Retinal pigment epithelial cell (primary cell): ENCODE data around the gene NEURL1.

Experiments used
- DNase-seq: peaks from one replicate; pipeline ENCODE4 v3.0.0-alpha.2; 2010; ENCODE audit warnings: low read depth
- H3K4me3 ChIP-seq: 2 replicates; pipeline ENCODE4 v1.5.1; 2011; ENCODE audit warnings: mild to moderate bottlenecking, low read length, control low read depth, moderate library complexity
- CTCF ChIP-seq: conservative IDR thresholded peaks from 2 replicates; pipeline ENCODE4 v1.5.1; 2011; ENCODE audit warnings: low read depth, low read length, control low read depth, inconsistent platforms

NEURL1 gene

GRCh38 chr10:103597003-103597402 lies 103.5 kb downstream of the NEURL1 start:
- H3K4me3 ChIP-seq: no peak overlapping the region
- DNase-seq: no peak
- TF ChIP-seq CTCF: no peak

- no peak for DNase-seq
- H3K4me3 ChIP-seq: no peak overlapping the region
- peak; percentile 85 for TF ChIP-seq CTCF
Measured at GRCh38 chr10:103598654-103599115, 105.2 kb downstream of the NEURL1 start.

GRCh38 chr10:103599211-103599610 lies 105.7 kb downstream of the NEURL1 start:
- no peak overlapping the region for H3K4me3 ChIP-seq
- no peak for TF ChIP-seq CTCF
- DNase-seq: no peak

GRCh38 chr10:103599907-103600306 lies 106.4 kb downstream of the NEURL1 start:
- no peak for DNase-seq
- H3K4me3 ChIP-seq: no peak overlapping the region
- TF ChIP-seq CTCF: no peak

- no peak for DNase-seq
- no peak for TF ChIP-seq CTCF
- no peak overlapping the region for H3K4me3 ChIP-seq
Measured at GRCh38 chr10:103600325-103600724, 106.8 kb downstream of the NEURL1 start.

- H3K4me3 ChIP-seq: no peak overlapping the region
- TF ChIP-seq CTCF: no peak
- no peak for DNase-seq
Measured at GRCh38 chr10:103600956-103601569, 107.6 kb downstream of the NEURL1 start.

GRCh38 chr10:103602028-103602851 lies 108.7 kb downstream of the NEURL1 start:
- no peak overlapping the region for H3K4me3 ChIP-seq
- no peak for TF ChIP-seq CTCF
- no peak for DNase-seq
